Globus pallidus (tissue), 1 donor: ENCODE results near the gene VPS41.

Experiments
- DNase-seq: peaks from one replicate; pipeline ENCODE4 v3.0.0-alpha.2; 2015; ENCODE audit warnings: low spot score

VPS41 gene

GRCh38 chr7:38727184-38727940 lies 181.6 kb downstream of the VPS41 start:
- DNase-seq = no peak

DNA sequence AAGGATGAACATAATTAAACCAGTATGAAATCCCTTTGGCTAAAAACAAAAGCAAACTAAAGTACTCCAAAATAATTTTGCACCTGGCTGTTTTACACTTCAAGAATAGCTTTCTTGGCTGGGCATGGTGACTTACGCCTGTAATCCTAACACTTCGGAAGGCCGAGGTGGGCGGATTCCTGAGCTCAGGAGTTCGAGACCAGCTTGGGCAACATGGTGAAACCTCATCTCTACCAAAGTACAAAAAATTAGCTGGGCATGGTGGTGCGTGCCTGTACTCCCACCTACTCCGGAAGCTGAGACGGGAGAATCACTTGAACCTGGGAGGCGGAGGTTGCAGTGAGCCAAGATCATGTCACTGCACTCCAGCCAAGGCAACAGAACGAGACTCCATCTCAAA lies 185.7 kb downstream of the VPS41 start:
- DNase-seq = no peak

- no peak for DNase-seq
Measured at GRCh38 chr7:38716397-38716796, 192.6 kb downstream of the VPS41 start.

GRCh38 chr7:38709123-38709522 lies 199.9 kb downstream of the VPS41 start:
- no peak for DNase-seq

- no peak for DNase-seq
Measured at GRCh38 chr7:38704751-38705150, 204.2 kb downstream of the VPS41 start.

DNA sequence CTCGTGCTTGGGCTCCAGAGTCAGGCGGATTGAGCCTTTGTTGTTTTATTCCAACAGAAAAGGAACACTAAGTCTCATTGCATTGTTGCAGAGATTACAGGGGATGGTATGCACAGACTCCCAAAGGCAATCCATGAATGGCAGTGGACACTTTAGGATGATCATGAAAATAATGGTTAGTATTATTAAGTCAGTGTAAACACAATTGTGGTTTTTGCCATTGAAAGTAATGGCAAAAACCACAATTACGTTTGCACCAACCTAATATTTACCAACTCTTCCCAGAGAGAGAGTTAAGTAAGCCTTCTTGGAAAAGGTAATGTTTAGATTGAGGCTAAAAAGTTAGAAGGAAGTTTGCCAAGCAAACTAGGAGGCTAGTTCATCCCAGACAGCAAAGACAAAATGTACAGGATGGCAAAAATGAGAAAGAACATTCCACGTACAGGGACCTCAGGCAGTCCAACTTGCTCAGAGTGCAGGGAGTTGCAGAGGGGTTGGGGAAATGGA lies 204.9 kb downstream of the VPS41 start:
- no peak for DNase-seq

DNA sequence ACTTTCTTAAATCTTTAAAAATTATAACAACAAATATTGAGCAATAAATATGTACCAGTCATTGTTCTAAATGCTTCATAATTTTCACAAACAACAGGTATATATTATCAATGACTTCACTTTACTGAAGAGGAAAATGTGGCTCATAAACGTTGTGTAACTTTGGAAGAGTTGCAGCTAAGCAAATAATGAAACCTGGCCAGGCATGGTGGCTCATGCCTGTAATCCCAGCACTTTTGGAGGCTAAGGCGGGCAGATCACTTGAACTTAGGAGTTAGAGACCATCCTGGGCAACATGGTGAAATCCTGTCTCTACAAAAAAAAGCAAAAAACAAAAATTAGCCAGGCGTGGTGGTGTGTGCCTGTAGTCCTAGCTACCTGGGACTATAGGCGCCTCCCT lies 205.9 kb downstream of the VPS41 start:
- no peak for DNase-seq

DNA sequence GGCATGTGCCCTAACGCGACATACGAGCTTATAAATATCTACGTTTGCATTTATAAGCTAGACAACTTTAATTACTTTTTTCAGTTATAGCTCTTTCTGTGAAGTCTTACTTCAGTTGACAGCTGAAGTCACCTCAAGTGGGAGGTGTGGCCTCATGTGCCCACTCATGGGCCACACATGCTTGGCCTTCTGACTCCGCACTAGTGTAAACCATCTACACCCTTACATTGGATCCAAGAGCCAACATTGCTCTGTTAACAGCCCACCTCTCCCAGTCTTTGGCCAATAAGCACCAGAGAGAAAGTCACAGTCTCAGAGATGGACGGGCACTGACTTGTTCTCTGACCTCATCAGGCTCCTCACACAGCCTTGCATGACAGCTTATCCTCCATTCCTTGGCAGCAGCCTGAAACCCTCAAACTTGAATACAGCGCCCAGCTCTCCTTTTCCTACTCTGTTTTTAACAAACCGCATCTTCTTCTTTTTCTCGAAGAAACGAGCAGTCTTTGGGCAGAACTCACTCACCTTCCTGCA lies 206.9 kb downstream of the VPS41 start:
- no peak for DNase-seq

GRCh38 chr7:38700116-38700515 lies 208.9 kb downstream of the VPS41 start:
- DNase-seq = no peak

- DNase-seq = no peak
Measured at GRCh38 chr7:38699471-38699870, 209.5 kb downstream of the VPS41 start.

- no peak for DNase-seq
Measured at GRCh38 chr7:38694326-38694725, 214.7 kb downstream of the VPS41 start.

DNA sequence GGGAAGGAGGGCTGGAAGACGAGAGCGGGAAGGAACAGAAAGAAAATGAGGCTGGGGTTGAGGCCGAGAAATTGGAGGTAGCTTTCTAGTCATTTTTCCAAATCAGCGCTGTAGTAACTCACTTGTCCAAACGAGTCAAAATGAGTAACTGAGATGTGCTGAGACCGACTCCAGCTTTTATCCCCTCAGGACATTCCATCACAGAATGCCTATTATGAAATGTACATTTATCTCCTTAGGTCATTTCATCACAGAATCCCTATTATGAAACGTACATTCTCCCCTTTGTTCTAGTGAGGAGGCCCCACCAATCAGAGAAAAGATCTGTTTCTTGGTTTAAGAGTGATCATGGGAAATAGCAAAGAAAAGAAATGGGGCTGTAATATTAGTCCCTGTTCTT lies 222.1 kb downstream of the VPS41 start:
- DNase-seq = no peak

GRCh38 chr7:38685851-38686250 lies 223.1 kb downstream of the VPS41 start:
- DNase-seq = no peak

DNA sequence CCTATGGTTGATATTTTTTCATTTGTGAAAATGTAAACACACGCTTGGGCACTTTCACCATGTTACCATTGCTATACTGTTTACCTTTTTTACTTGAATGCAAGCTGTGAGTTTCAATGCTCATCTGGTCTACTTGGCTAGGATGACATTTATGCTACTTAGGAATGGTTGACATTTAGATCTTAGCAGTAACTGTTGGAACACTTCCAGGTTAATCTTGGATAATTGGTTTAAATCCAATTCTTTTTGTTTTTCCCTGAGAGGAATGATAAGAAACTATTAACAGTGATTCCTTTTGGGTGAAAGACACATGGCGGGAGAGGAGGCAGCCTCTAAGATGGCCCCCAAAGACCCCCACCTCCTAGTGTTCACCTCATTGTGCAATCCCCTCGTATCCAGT lies 226.4 kb downstream of the VPS41 start:
- DNase-seq = no peak

- no peak for DNase-seq
Measured at GRCh38 chr7:38681882-38682281, 227.1 kb downstream of the VPS41 start.

- DNase-seq = no peak
Measured at GRCh38 chr7:38679419-38679818, 229.6 kb downstream of the VPS41 start.

DNA sequence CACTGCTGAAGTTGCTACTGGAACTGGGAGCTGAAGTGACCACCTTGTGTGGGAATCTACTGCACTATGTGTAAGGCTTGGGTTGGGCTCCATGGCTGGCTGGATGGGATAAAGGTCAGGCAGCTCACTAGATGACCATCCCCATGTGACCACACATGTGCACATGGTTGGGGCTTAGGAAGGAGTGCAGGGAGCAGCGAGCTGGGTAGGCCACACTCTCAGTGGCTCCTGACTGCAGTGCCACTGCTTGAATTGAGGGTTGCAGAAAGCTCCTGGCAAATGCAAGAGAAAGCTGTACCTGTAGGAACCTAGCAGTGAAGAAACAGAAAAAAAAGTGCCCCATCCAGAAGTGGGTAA lies 230.3 kb downstream of the VPS41 start:
- DNase-seq = no peak

GRCh38 chr7:38677981-38678697 lies 230.9 kb downstream of the VPS41 start:
- DNase-seq = no peak

- no peak for DNase-seq
Measured at GRCh38 chr7:38675494-38676106, 233.4 kb downstream of the VPS41 start.

DNA sequence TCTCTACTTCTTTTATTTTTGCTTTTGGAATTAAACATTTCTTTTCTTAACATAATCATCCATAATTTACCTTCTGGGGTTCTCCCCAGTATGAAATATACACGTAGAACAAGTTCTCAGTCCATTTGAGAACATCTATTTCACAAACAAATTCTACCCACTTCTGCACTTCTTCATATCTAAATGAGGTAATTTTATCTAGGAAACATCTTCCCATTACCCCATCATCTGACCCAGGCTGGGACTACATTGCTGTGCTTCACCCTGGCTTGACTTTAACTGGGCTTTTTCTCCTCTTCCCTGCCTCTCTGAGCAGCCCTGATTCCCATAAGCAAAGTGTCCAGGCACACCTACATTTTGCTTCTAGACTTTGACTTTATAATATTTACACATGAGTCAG lies 234.5 kb downstream of the VPS41 start:
- DNase-seq = no peak

DNA sequence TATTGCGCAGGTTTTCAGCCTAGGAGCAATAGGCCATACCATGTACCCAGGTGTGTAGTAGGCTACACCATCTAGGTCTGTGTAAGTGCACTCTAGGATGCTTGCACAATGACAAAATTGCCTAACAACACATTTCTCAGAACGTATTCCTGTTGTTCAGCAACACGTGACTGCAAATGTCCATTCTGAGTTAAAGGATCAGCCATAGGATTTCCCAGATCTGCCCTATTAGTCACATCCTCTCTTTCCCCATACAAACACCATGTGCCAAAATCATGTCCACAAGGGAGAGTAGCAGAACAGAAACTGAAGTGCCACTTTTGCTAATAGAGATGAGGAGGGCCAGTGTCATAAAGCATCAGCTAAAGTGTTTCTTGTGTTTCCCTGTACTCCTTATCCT lies 235.2 kb downstream of the VPS41 start:
- no peak for DNase-seq
